ENCODE measurements around the gene NHERF2.

DNA sequence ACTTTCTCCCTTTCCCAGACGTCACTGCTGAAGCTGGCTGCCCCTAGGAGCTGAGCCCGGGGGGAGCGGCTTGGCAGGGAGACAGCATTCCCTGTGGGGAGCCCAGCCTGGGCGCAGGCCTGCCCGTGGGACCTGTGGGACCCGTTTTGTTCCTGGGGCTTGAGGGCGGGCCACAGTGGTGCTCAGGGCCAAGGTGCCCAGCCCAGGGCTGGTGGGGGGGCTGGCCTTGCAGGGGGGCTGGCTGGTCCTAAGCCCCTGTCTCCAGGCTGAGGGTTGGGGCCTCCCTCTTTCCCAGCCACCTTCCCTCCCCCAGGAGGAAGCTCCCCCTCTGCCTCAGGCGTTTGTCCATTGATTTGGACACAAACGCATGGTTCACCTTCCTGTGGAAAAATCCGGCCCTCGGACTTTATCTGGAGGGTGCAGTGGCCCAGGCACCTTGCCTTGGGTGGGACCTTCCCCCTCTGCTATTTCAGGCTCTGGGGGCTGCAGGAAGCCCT lies 4.4 kb downstream of the NHERF2 start:
- no peak for TF ChIP-seq GATA3 (IDR thresholded peaks at IDR 0.05; ENCODE audit: low read depth, low read length)
- TF ChIP-seq GATA2 (IDR thresholded peaks at IDR 0.05; ENCODE audit: low read depth, low read length): no peak

Measured in SH-SY5Y (cell line).